ENCODE measurements around the gene PEX14. TPM values are rescaled to one million over a fixed set of nuclear protein-coding genes. Genes with fewer than 3 reads are reported as not detected.
A peak's percentile ranks its signal among the peaks of the same experiment; 100 is the strongest.

The PEX14 gene
- total and polyA plus RNA-seq, 9 of the 15 experiments (the other 6 are each of a cell fraction or from before 2014, with no cell fraction given): 2.6 to 45.7 (median 22.7) TPM

GRCh38 chr1:10444248-10444647, 30.5 kb upstream of the PEX14 start:
- Histone ChIP-seq H3K79me2 (ENCODE audit: control insufficient read depth, insufficient read depth, low read length) (no peaks in the 10 kb centered on the region), H3K9me1 (ENCODE audit: control insufficient read depth, insufficient read depth, low read length) (no peaks in the 10 kb centered on the region), H3K27me3 (ENCODE audit: control insufficient read depth in 2 of 2, insufficient read depth in 2 of 2, low read length in 2 of 2) (no peaks in the 10 kb centered on the region), H3K4me3 (no peak overlapping the region), H3K27ac (ENCODE audit: extremely low read depth, low read depth, low read length) (no peak overlapping the region), H3K4me2 (ENCODE audit: insufficient read depth, low read length) (no peak overlapping the region), H3K9me3 (replicated peaks; ENCODE audit: control insufficient read depth, insufficient read depth, low read depth, low read length) (no peaks in the 10 kb centered on the region), H3K36me3 (ENCODE audit: control insufficient read depth, insufficient read depth, low read length) (peaks cover 3% of the 10 kb centered on the region; the same call in 1 of the 3 replicates), H4K20me1 (replicated peaks; ENCODE audit: control insufficient read depth, insufficient read depth, low read length) (no peaks in the 10 kb centered on the region), H3K4me1 (replicated peaks in 1 of 2; ENCODE audit: control insufficient read depth in 2 of 2, insufficient read depth in 2 of 2, low read length in 2 of 2) (no peaks in the 10 kb centered on the region; a peak in 1 of 5 replicates), H2AFZ (ENCODE audit: low read depth, low read length) (no peak overlapping the region), H3K9ac (ENCODE audit: insufficient read depth in 1 of 2, low read depth in 2 of 2, low read length in 2 of 2) (peak overlapping the region in 1 of 2 experiments; percentile 21; a peak in 1 of 4 replicates)
- DNase-seq (ENCODE audit: extremely low read depth in 1 of 4, low spot score in 3 of 4) (no peak), ATAC-seq (no peak), FAIRE-seq (no peak)
- WGBS (ENCODE audit: insufficient coverage, low coverage, missing lambda C conversion rate): 69% methylated on average over 6 of the region's 6 CpGs
- ChIA-PET POLR2A (interaction anchor here (1.1 to 1.5 kb wide), 3 partner anchors 8 to 13 kb away, joined by 3 to 5 read pairs (median 3); no protein-coding TSS in a partner anchor), CTCF (ENCODE audit: low intra/inter-chr PET ratio) (no interaction called here)
- intact Hi-C loops (cut with micrococcal nuclease): no loop called here
- in situ Hi-C loops (cut with MboI): no loop called here
- no TSS peak for BruUV-seq (replicated peaks)
- TF ChIP-seq PKNOX1 (IDR thresholded peaks at IDR 0.05) (no peak), ZNF778 (CRISPR knock-in tag; IDR thresholded peaks at IDR 0.05) (no peak), ZBTB34 (CRISPR knock-in tag; IDR thresholded peaks at IDR 0.05) (no peak), NEUROD1 (IDR thresholded peaks at IDR 0.05; ENCODE audit: borderline replicate concordance, low read depth, low read length, partially characterized antibody) (no peak), ETS1 (conservative IDR thresholded peaks at IDR 0.05; ENCODE audit: control insufficient read depth, low read depth, low read length) (no peak), CBFB (CRISPR knock-in tag; IDR thresholded peaks at IDR 0.05) (no peak), POLR2G (IDR thresholded peaks at IDR 0.05; ENCODE audit: low read depth, low read length) (no peak), BRF1 (IDR thresholded peaks at IDR 0.05; ENCODE audit: borderline replicate concordance, extremely low read depth, insufficient read length) (no peak), ZFPM2 (CRISPR knock-in tag; IDR thresholded peaks at IDR 0.05) (no peak), ZNF3 (CRISPR knock-in tag; IDR thresholded peaks at IDR 0.05) (no peak), ZNF668 (CRISPR knock-in tag; IDR thresholded peaks at IDR 0.05) (no peak), CREBBP (IDR thresholded peaks at IDR 0.05; ENCODE audit: low read depth, low read length) (no peak), ZNF395 (CRISPR knock-in tag; IDR thresholded peaks at IDR 0.05) (no peak), MCM5 (IDR thresholded peaks at IDR 0.05; ENCODE audit: low read depth) (no peak), EHMT2 (IDR thresholded peaks at IDR 0.05) (no peak)
